Liver (tissue), 9 donors: Measurements from ENCODE around the gene GFPT2. TPM values are rescaled to one million over a fixed set of nuclear protein-coding genes. Genes with fewer than 3 reads are reported as not detected.

Source experiments
- DNase-seq: peaks from one replicate; pipeline ENCODE4 v3.0.0-alpha.2; 2017; ENCODE audit warnings: low spot score
- H3K27ac ChIP-seq, 2 donors: one replicate each; pipeline ENCODE4 v1.7.0; 2013; ENCODE audit warnings: inconsistent platforms in 2 of 2, low read length in 2 of 2, control low read depth in 1 of 2, low read depth in 1 of 2, mild to moderate bottlenecking in 1 of 2
- H3K27me3 ChIP-seq, 4 donors: one replicate each; pipeline versions ENCODE4 v1.6.1 to v1.7.0; 2013; ENCODE audit warnings: low read length in 3 of 4, inconsistent platforms in 1 of 4, mild to moderate bottlenecking in 1 of 4, moderate library complexity in 1 of 4; ENCODE audit not compliant: control insufficient read depth in 4 of 4, insufficient read depth in 4 of 4
- H3K36me3 ChIP-seq, 4 donors: one replicate each; pipeline versions ENCODE4 v1.6.1 to v1.7.0; 2013; ENCODE audit warnings: low read length in 3 of 4, mild to moderate bottlenecking in 3 of 4, low read depth in 1 of 4, moderate library complexity in 1 of 4; ENCODE audit not compliant: control insufficient read depth in 4 of 4, insufficient read depth in 3 of 4
- H3K4me1 ChIP-seq, 4 donors: one replicate each; pipeline versions ENCODE4 v1.6.1 to v1.7.0; 2013; ENCODE audit warnings: low read length in 3 of 4, mild to moderate bottlenecking in 3 of 4, moderate library complexity in 1 of 4; ENCODE audit not compliant: control insufficient read depth in 4 of 4, insufficient read depth in 4 of 4
- H3K4me3 ChIP-seq, 3 donors: one replicate each; pipeline versions ENCODE4 v1.6.1 to v1.7.0; 2013; ENCODE audit warnings: low read length in 3 of 3, control low read depth in 1 of 3, low read depth in 1 of 3, mild to moderate bottlenecking in 1 of 3
- H3K9ac ChIP-seq, 2 donors: one replicate each; pipeline ENCODE4 v1.7.0; 2013; ENCODE audit warnings: low read length in 2 of 2, mild to moderate bottlenecking in 2 of 2, moderate library complexity in 2 of 2, control low read depth in 1 of 2, low read depth in 1 of 2
- H3K9me3 ChIP-seq, 4 donors: one replicate each; pipeline versions ENCODE4 v1.6.1 to v1.7.0; 2013; ENCODE audit warnings: low read length in 3 of 4; ENCODE audit not compliant: control insufficient read depth in 4 of 4
- ATF3 ChIP-seq: IDR thresholded peaks from 2 replicates; pipeline ENCODE4 v1.6.1; 2016; ENCODE audit warnings: antibody characterized with exemption
- CTCF ChIP-seq: fragments of 150-350 bp; IDR thresholded peaks from 2 replicates; pipeline ENCODE4 v1.5.1; 2017; ENCODE audit warnings: improper control_type of control experiment, low read depth, low read length; ENCODE audit not compliant: missing input control
- EGR1 ChIP-seq, 2 donors: IDR thresholded peaks; 2 replicates each; pipeline ENCODE4 v1.6.1; 2016 to 2018; ENCODE audit warnings: antibody characterized with exemption in 2 of 2, low read depth in 2 of 2
- FOXA1 ChIP-seq: IDR thresholded peaks from 2 replicates; pipeline ENCODE4 v1.6.1; 2016; ENCODE audit warnings: antibody characterized with exemption
- FOXA2 ChIP-seq: IDR thresholded peaks from 2 replicates; pipeline ENCODE4 v1.6.1; 2016; ENCODE audit warnings: antibody characterized with exemption
- GABPA ChIP-seq, 2 donors: IDR thresholded peaks in 1 of 2; conservative IDR thresholded peaks in 1 of 2; 2 replicates each; pipeline ENCODE4 v1.6.1; 2016; ENCODE audit warnings: antibody characterized with exemption in 2 of 2, mild to moderate bottlenecking in 1 of 2, moderate library complexity in 1 of 2
- HNF4A ChIP-seq, 2 donors: conservative IDR thresholded peaks; 2 replicates each; pipeline ENCODE4 v1.6.1; 2016; ENCODE audit warnings: antibody characterized with exemption in 2 of 2, mild to moderate bottlenecking in 2 of 2
- HNF4G ChIP-seq: IDR thresholded peaks from 2 replicates; pipeline ENCODE4 v1.6.1; 2016; ENCODE audit warnings: antibody characterized with exemption
- JUND ChIP-seq, 2 donors: IDR thresholded peaks; 2 replicates each; pipeline ENCODE4 v1.6.1; 2016; ENCODE audit warnings: antibody characterized with exemption in 2 of 2
- NR2F2 ChIP-seq: IDR thresholded peaks from 2 replicates; pipeline ENCODE4 v1.6.1; 2016; ENCODE audit warnings: antibody characterized with exemption
- RAD21 ChIP-seq, 2 donors: IDR thresholded peaks; 2 replicates each; pipeline ENCODE4 v1.6.1; 2016; ENCODE audit warnings: antibody characterized with exemption in 2 of 2, mild to moderate bottlenecking in 2 of 2
- RXRA ChIP-seq, 2 donors: IDR thresholded peaks; 2 replicates each; pipeline ENCODE4 v1.6.1; 2017 to 2018; ENCODE audit warnings: antibody characterized with exemption in 2 of 2, mild to moderate bottlenecking in 1 of 2
- SP1 ChIP-seq: IDR thresholded peaks from 2 replicates; pipeline ENCODE4 v1.6.1; 2018; ENCODE audit warnings: antibody characterized with exemption, mild to moderate bottlenecking
- TAF1 ChIP-seq: conservative IDR thresholded peaks from 2 replicates; pipeline ENCODE4 v1.6.1; 2016; ENCODE audit warnings: antibody characterized with exemption, mild to moderate bottlenecking
- YY1 ChIP-seq: IDR thresholded peaks from 2 replicates; pipeline ENCODE4 v1.6.1; 2016; ENCODE audit warnings: antibody characterized with exemption, mild to moderate bottlenecking
- ZBTB33 ChIP-seq: IDR thresholded peaks from 2 replicates; pipeline ENCODE4 v1.6.1; 2016; ENCODE audit warnings: antibody characterized with exemption
- WGBS: extraction: QIAGEN DNeasy Blood & Tissue Kit; methylation state at CpG from one replicate; pipeline ENCODE4 v1.1.7; 2013; 5-methylcytosine and 5-hydroxymethylcytosine counted together
- polyA plus RNA-seq, 2 donors: library from polyadenylated mRNA; stranded (reverse) in 1 of 2; unstranded in 1 of 2; fragments of 200-250 nt in 1 of 2; fragments of >200 nt in 1 of 2; fragmentation: Nextera tagmentation in 1 of 2; extraction: Ambion mirVana in 1 of 2; gene quantifications; one replicate each; pipeline versions ENCODE4 v1.2.1 to v1.2.3, GENCODE V29; 2013 to 2015
- total RNA-seq, 2 donors: library from RNA; depleted of rRNA; stranded (reverse); fragments of >200 nt; gene quantifications; one replicate each; pipeline ENCODE4 v1.2.3, GENCODE V29; 2014
- TF ChIP-seq, protein P1 (sequence below): IDR thresholded peaks from 2 replicates; pipeline ENCODE4 v1.6.1; 2016; ENCODE audit warnings: antibody characterized with exemption, mild to moderate bottlenecking
- TF ChIP-seq, protein P2 (sequence below): IDR thresholded peaks from 2 replicates; pipeline ENCODE4 v1.6.1; 2016; ENCODE audit warnings: antibody characterized with exemption
- donor health status: healthy.
- donor health status: healthy.
- donor health status: healthy.
- donor health status: healthy.
- donor health status: healthy.

GFPT2 gene
- total and polyA plus RNA-seq, 4 donors, result 0.32 to 1.8 (median 0.54) TPM

GRCh38 chr5:180346358-180346757 lies 6.8 kb downstream of the GFPT2 start:
- Histone ChIP-seq H3K4me3 (no peak overlapping the region), H3K27me3 (no peaks in the 10 kb centered on the region), H3K9ac (no peak overlapping the region), H3K27ac (no peak overlapping the region), H3K9me3 (no peaks in the 10 kb centered on the region), H3K4me1 (no peaks in the 10 kb centered on the region), H3K36me3 (no peaks in the 10 kb centered on the region)
- 94% methylated on average over 14 of the region's 14 CpGs for WGBS
- no peak for TF ChIP-seq RAD21 (IDR thresholded peaks at IDR 0.05)
- TF ChIP-seq TAF1, result no peak
- no peak for TF ChIP-seq NR2F2
- TF ChIP-seq JUND (IDR thresholded peaks at IDR 0.05), result no peak
- no peak for TF ChIP-seq EGR1 (IDR thresholded peaks at IDR 0.05; ENCODE audit: low read depth in 2 of 2)
- no peak for TF ChIP-seq HNF4A (conservative IDR thresholded peaks at IDR 0.05)
- no peak for TF ChIP-seq CTCF
- TF ChIP-seq HNF4G, result no peak
- no peak for TF ChIP-seq GABPA (IDR thresholded peaks at IDR 0.05 in 1 of 2, conservative IDR thresholded peaks at IDR 0.05 in 1 of 2)
- TF ChIP-seq ATF3, result no peak
- no peak for TF ChIP-seq SP1
- no peak for TF ChIP-seq FOXA1
- no peak for DNase-seq

DNA sequence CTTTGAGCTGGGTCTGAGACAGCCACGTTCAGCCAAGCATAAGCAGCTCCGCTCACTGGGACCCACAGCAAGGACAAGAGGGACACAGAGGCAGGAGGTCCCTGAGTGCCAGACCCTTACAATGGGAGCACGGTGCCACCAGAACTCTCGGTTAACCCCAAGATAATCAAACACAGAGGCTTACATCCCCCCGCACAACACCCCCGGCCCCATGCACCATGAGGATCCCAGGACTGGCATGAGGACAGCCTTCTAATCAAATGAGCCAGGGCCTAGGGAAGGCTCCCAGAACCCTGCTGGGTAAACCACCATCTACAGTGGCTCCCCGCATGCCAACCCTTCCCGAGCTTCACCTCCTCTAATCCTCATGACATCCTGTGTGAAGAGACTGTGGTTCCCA lies 7.4 kb downstream of the GFPT2 start:
- Histone ChIP-seq H3K27ac (no peak overlapping the region), H3K4me3 (no peak overlapping the region), H3K4me1 (no peaks in the 10 kb centered on the region), H3K27me3 (no peaks in the 10 kb centered on the region), H3K9me3 (no peaks in the 10 kb centered on the region), H3K36me3 (no peaks in the 10 kb centered on the region), H3K9ac (no peak overlapping the region)
- TF ChIP-seq ATF3 (no peak), RAD21 (IDR thresholded peaks at IDR 0.05) (no peak), RXRA (IDR thresholded peaks at IDR 0.05) (no peak), SP1 (no peak), FOXA1 (no peak), EGR1 (IDR thresholded peaks at IDR 0.05; ENCODE audit: low read depth in 2 of 2) (no peak), TAF1 (no peak), FOXA2 (no peak), HNF4A (conservative IDR thresholded peaks at IDR 0.05) (no peak), ZBTB33 (no peak), YY1 (no peak), GABPA (IDR thresholded peaks at IDR 0.05 in 1 of 2, conservative IDR thresholded peaks at IDR 0.05 in 1 of 2) (no peak), CTCF (no peak), NR2F2 (no peak), HNF4G (no peak), JUND (IDR thresholded peaks at IDR 0.05) (no peak)
- TF ChIP-seq, protein P1, sequence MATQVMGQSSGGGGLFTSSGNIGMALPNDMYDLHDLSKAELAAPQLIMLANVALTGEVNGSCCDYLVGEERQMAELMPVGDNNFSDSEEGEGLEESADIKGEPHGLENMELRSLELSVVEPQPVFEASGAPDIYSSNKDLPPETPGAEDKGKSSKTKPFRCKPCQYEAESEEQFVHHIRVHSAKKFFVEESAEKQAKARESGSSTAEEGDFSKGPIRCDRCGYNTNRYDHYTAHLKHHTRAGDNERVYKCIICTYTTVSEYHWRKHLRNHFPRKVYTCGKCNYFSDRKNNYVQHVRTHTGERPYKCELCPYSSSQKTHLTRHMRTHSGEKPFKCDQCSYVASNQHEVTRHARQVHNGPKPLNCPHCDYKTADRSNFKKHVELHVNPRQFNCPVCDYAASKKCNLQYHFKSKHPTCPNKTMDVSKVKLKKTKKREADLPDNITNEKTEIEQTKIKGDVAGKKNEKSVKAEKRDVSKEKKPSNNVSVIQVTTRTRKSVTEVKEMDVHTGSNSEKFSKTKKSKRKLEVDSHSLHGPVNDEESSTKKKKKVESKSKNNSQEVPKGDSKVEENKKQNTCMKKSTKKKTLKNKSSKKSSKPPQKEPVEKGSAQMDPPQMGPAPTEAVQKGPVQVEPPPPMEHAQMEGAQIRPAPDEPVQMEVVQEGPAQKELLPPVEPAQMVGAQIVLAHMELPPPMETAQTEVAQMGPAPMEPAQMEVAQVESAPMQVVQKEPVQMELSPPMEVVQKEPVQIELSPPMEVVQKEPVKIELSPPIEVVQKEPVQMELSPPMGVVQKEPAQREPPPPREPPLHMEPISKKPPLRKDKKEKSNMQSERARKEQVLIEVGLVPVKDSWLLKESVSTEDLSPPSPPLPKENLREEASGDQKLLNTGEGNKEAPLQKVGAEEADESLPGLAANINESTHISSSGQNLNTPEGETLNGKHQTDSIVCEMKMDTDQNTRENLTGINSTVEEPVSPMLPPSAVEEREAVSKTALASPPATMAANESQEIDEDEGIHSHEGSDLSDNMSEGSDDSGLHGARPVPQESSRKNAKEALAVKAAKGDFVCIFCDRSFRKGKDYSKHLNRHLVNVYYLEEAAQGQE, result no peak
- TF ChIP-seq, protein P2, sequence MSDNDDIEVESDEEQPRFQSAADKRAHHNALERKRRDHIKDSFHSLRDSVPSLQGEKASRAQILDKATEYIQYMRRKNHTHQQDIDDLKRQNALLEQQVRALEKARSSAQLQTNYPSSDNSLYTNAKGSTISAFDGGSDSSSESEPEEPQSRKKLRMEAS, result no peak
- WGBS, result 92% methylated on average over 8 of the region's 8 CpGs
- DNase-seq, result no peak
